Body of pancreas (tissue), 4 donors: ENCODE measurements around the gene ANAPC5. TPM values are rescaled to one million over a fixed set of nuclear protein-coding genes. Genes with fewer than 3 reads are reported as not detected.
A peak's percentile ranks its signal among the peaks of the same experiment; 100 is the strongest.

Source experiments
- ATAC-seq: fragments of 150-250 bp; one replicate; pipeline ENCODE4 v1.9.1; 2016
- DNase-seq, 4 donors: peaks; one replicate each; pipeline ENCODE4 v3.0.0-alpha.2; 2019
- H3K27ac ChIP-seq, 4 donors: fragments of 200-600 bp; sonication (generic); 1 replicate in 3 of 4; 2 replicates in 1 of 4; pipeline versions ENCODE4 v1.5.1 to v1.6.1; 2016 to 2019; ENCODE audit warnings: mild to moderate bottlenecking in 1 of 4, mixed read lengths in 1 of 4, moderate library complexity in 1 of 4
- H3K27me3 ChIP-seq, 2 donors: fragments of 200-600 bp; sonication (generic); one replicate each; pipeline ENCODE4 v1.6.0; 2016; ENCODE audit warnings: mild to moderate bottlenecking in 1 of 2
- H3K36me3 ChIP-seq, 2 donors: fragments of 200-600 bp; sonication (generic); replicated peaks in 1 of 2; 2 replicates each; pipeline ENCODE4 v1.5.1; 2016; ENCODE audit warnings: low read depth in 2 of 2; ENCODE audit not compliant: insufficient read depth in 1 of 2
- H3K4me1 ChIP-seq: fragments of 200-600 bp; sonication (generic); one replicate; pipeline ENCODE4 v1.6.0; 2016
- H3K4me3 ChIP-seq, 2 donors: fragments of 200-600 bp; sonication (generic); 1 replicate in 1 of 2; 2 replicates in 1 of 2; pipeline ENCODE4 v1.5.1; 2016 to 2019
- H3K9me3 ChIP-seq, 3 donors: fragments of 200-600 bp; sonication (generic); 1 replicate in 2 of 3; 2 replicates in 1 of 3; pipeline ENCODE4 v1.5.1; 2016
- CTCF ChIP-seq, 7 experiments: fragments of 450-650 bp in 4 of 7; fragments of 200-600 bp in 3 of 7; sonication (generic) in 3 of 7; IDR thresholded peaks; one replicate each; pipeline ENCODE4 v1.5.1; 2016 to 2019; ENCODE audit warnings: antibody characterized with exemption in 7 of 7
- POLR2A ChIP-seq, 3 donors: fragments of 450-650 bp; IDR thresholded peaks; one replicate each; pipeline ENCODE4 v1.6.1; 2016; ENCODE audit warnings: antibody characterized with exemption in 3 of 3, mild to moderate bottlenecking in 2 of 3
- WGBS, 2 donors: methylation state at CpG; one replicate each; pipeline ENCODE4 v1.1.5; 2017; 5-methylcytosine and 5-hydroxymethylcytosine counted together
- intact Hi-C: fragments of 100-400 bp; cut with DNase I; formaldehyde crosslinking; loops from one replicate; pipeline ENCODE4 v1.15.1; 2023
- total RNA-seq, 2 donors: library from RNA; depleted of rRNA; stranded (reverse); fragments of >200 nt; gene quantifications; one replicate each; pipeline ENCODE4 v1.1.0, GENCODE V29; 2016

Gene ANAPC5
- total RNA-seq, 2 donors from 2014 or later, result 111 to 135 TPM

- no peak overlapping the region for H3K4me3 ChIP-seq
- TF ChIP-seq CTCF (IDR thresholded peaks at IDR 0.05), result no peak
- no peak for TF ChIP-seq POLR2A (IDR thresholded peaks at IDR 0.05)
- WGBS, 2 donors, result 93 to 96% methylated on average over 5 of the region's 5 CpGs
- no peaks in the 10 kb centered on the region for H3K9me3 ChIP-seq
- DNase-seq (no peak), ATAC-seq (no peak)
- no peaks in the 10 kb centered on the region for H3K36me3 ChIP-seq
- intact Hi-C loops, result no loop called here
- no peak overlapping the region for H3K27ac ChIP-seq
- no peaks in the 10 kb centered on the region for H3K27me3 ChIP-seq
- peaks cover 22% of the 10 kb centered on the region for H3K4me1 ChIP-seq
Observed at GRCh38 chr12:121398355-121398754, 46.1 kb upstream of the ANAPC5 start.

- H3K27me3 ChIP-seq, result no peaks in the 10 kb centered on the region
- no peak overlapping the region for H3K27ac ChIP-seq
- intact Hi-C loops, result no loop called here
- ATAC-seq, result no peak
- no peak overlapping the region for H3K4me3 ChIP-seq
- DNase-seq, result no peak
- TF ChIP-seq POLR2A (IDR thresholded peaks at IDR 0.05), result no peak
- no peak for TF ChIP-seq CTCF (IDR thresholded peaks at IDR 0.05)
- 93 to 98% methylated on average over 13 to 14 of the region's 14 CpGs for WGBS, 2 donors
- H3K36me3 ChIP-seq, result no peaks in the 10 kb centered on the region
- peaks cover 22% of the 10 kb centered on the region for H3K4me1 ChIP-seq
- H3K9me3 ChIP-seq, result no peaks in the 10 kb centered on the region
Observed at GRCh38 chr12:121397521-121397920, 45.3 kb upstream of the ANAPC5 start.

GRCh38 chr12:121392325-121392716 is 40.1 kb upstream of the ANAPC5 start:
- Histone ChIP-seq H3K27me3 (no peaks in the 10 kb centered on the region), H3K9me3 (no peaks in the 10 kb centered on the region), H3K4me1 (no peaks in the 10 kb centered on the region), H3K4me3 (no peak overlapping the region), H3K27ac (no peak overlapping the region), H3K36me3 (no peaks in the 10 kb centered on the region)
- intact Hi-C loops, result no loop called here
- TF ChIP-seq CTCF (IDR thresholded peaks at IDR 0.05) (no peak), POLR2A (IDR thresholded peaks at IDR 0.05) (no peak)
- 73 to 79% methylated on average over 3 of the region's 3 CpGs for WGBS, 2 donors
- DNase-seq (no peak), ATAC-seq (no peak)

GRCh38 chr12:121391619-121392324 is 39.6 kb upstream of the ANAPC5 start:
- WGBS, 2 donors, result 70 to 77% methylated on average over 10 of the region's 10 CpGs
- intact Hi-C loops, result no loop called here
- DNase-seq (peak in 1 of 4 donors; percentile 20), ATAC-seq (no peak)
- Histone ChIP-seq H3K4me1 (no peaks in the 10 kb centered on the region), H3K36me3 (no peaks in the 10 kb centered on the region), H3K27ac (no peak overlapping the region), H3K9me3 (no peaks in the 10 kb centered on the region), H3K27me3 (no peaks in the 10 kb centered on the region), H3K4me3 (no peak overlapping the region)
- TF ChIP-seq CTCF (IDR thresholded peaks at IDR 0.05) (no peak), POLR2A (IDR thresholded peaks at IDR 0.05) (no peak)

GRCh38 chr12:121390856-121391255 is 38.6 kb upstream of the ANAPC5 start:
- ATAC-seq (no peak), DNase-seq (no peak)
- no peak for TF ChIP-seq CTCF (IDR thresholded peaks at IDR 0.05)
- no peak for TF ChIP-seq POLR2A (IDR thresholded peaks at IDR 0.05)
- Histone ChIP-seq H3K4me1 (no peaks in the 10 kb centered on the region), H3K27ac (no peak overlapping the region), H3K27me3 (no peaks in the 10 kb centered on the region), H3K36me3 (no peaks in the 10 kb centered on the region), H3K9me3 (no peaks in the 10 kb centered on the region), H3K4me3 (no peak overlapping the region)
- WGBS, 2 donors, result 94 to 100% methylated on average over 2 of the region's 2 CpGs
- intact Hi-C loops, result no loop called here
